HG03039 (cell line): ENCODE data around the gene KIF25.
"Not testable (repeated sequence)": the region's sequence is repeated elsewhere in the genome, so short reads cannot be mapped to it uniquely, and the experiment has no call there.

ENCODE experiments used
- ATAC-seq: cut with Tn5 transposase; IDR thresholded peaks from one replicate; pipeline ENCODE4 v1.9.1; 2021; ENCODE audit warnings: mild to moderate bottlenecking, moderate library complexity; ENCODE audit not compliant: unreplicated experiment

Gene KIF25

GRCh38 chr6:167974640-167975344, 22.7 kb upstream of the KIF25 start:
- ATAC-seq, result no peak

GRCh38 chr6:167975458-167975857, 22.0 kb upstream of the KIF25 start:
- ATAC-seq, result no peak

- not testable (repeated sequence) for ATAC-seq
Measured at GRCh38 chr6:167976116-167976657, 21.3 kb upstream of the KIF25 start.

- no peak for ATAC-seq
Measured at GRCh38 chr6:167976708-167977107, 20.8 kb upstream of the KIF25 start.

- no peak for ATAC-seq
Measured at GRCh38 chr6:167977717-167978467, 19.6 kb upstream of the KIF25 start.

GRCh38 chr6:167978607-167979006, 18.9 kb upstream of the KIF25 start:
- ATAC-seq, result no peak

- no peak for ATAC-seq
Measured at GRCh38 chr6:167979436-167980139, 17.9 kb upstream of the KIF25 start.

GRCh38 chr6:167980911-167981580, 16.4 kb upstream of the KIF25 start:
- no peak for ATAC-seq

GRCh38 chr6:167981916-167982462, 15.5 kb upstream of the KIF25 start:
- ATAC-seq, result no peak

GRCh38 chr6:167984144-167984719, 13.2 kb upstream of the KIF25 start:
- ATAC-seq, result no peak

GRCh38 chr6:167984876-167985604, 12.4 kb upstream of the KIF25 start:
- ATAC-seq, result no peak

GRCh38 chr6:167985911-167986595, 11.4 kb upstream of the KIF25 start:
- ATAC-seq, result no peak

- ATAC-seq, result no peak
Measured at GRCh38 chr6:167987396-167988153, 9.9 kb upstream of the KIF25 start.

- ATAC-seq, result no peak
Measured at GRCh38 chr6:167988154-167988495, 9.3 kb upstream of the KIF25 start.

GRCh38 chr6:167988945-167989841, 8.3 kb upstream of the KIF25 start:
- no peak for ATAC-seq

- no peak for ATAC-seq
Measured at GRCh38 chr6:167990016-167990945, 7.2 kb upstream of the KIF25 start.
